ENCODE data around the gene PRPF38B. TPM values are rescaled to one million over a fixed set of nuclear protein-coding genes. Genes with fewer than 3 reads are reported as not detected.

The PRPF38B gene
- total and polyA plus RNA-seq, 7 donors = 13.8 to 31.3 (median 25.0) TPM

DNA sequence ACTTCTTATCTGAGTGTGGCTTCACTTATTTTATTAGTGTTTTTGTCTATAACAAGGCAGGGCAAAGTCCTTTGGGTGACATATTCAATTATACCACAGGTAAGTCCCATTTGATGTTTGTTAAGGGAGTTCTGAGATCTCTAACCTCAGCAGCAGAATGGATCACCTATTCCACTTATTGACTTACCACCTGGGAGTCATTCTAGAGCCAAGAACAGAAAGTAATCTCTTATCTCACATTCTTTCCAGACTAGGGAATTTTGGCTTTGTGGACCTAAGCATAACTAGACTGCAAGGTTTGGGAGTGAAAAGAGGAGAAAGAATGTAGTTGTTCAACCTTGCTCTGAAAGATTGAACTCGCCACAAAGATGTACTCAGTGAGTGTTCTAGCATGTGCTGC is 33.8 kb downstream of the PRPF38B start:
- Histone ChIP-seq H3K4me3 (no peak overlapping the region), H3K9me3 (no peaks in the 10 kb centered on the region), H3K27ac (no peak overlapping the region), H3K27me3 (no peaks in the 10 kb centered on the region), H3K4me1 (peaks cover 0 to 7% (median 0%) of the 10 kb centered on the region in 4 donors), H3K36me3 (no peaks in the 10 kb centered on the region)
- intact Hi-C loops (cut with DNase I) = no loop called here
- 38 to 71% methylated on average over 1 of the region's 1 CpG for WGBS, 2 donors
- DNase-seq = no peak
- TF ChIP-seq POLR2A (IDR thresholded peaks at IDR 0.05) = no peak
- TF ChIP-seq EP300 (IDR thresholded peaks at IDR 0.05) = no peak
- TF ChIP-seq, protein P1, sequence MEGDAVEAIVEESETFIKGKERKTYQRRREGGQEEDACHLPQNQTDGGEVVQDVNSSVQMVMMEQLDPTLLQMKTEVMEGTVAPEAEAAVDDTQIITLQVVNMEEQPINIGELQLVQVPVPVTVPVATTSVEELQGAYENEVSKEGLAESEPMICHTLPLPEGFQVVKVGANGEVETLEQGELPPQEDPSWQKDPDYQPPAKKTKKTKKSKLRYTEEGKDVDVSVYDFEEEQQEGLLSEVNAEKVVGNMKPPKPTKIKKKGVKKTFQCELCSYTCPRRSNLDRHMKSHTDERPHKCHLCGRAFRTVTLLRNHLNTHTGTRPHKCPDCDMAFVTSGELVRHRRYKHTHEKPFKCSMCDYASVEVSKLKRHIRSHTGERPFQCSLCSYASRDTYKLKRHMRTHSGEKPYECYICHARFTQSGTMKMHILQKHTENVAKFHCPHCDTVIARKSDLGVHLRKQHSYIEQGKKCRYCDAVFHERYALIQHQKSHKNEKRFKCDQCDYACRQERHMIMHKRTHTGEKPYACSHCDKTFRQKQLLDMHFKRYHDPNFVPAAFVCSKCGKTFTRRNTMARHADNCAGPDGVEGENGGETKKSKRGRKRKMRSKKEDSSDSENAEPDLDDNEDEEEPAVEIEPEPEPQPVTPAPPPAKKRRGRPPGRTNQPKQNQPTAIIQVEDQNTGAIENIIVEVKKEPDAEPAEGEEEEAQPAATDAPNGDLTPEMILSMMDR (IDR thresholded peaks at IDR 0.05) = no peak
- no peak for TF ChIP-seq POLR2AphosphoS5 (IDR thresholded peaks at IDR 0.05)

DNA sequence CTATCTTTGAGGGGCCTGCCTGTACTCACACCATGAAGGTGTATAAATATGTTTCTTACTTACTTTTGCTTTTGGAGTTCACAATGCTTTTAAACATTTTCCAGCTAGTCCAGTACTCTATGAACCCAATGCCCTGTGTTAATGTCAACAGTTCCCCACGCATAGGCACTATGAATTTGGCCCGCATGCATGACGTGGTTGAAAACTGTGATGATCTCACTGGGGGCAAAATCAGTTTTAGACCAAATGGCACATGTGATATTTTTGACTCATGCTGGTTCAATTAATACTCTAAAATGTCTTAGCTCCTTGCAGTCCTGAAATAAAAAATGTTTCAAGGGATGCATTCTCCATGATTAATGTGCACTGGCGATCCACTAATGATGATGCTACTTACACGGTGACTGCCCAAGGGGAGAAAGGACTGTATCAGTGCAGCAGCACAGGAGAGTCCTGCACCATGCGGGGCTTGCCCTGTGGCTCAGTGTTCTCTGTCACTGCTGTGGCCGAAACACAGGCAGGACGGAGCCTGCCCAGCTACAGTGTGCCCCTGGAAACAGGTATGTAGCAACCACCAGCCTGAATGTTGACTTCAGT is 36.3 kb downstream of the PRPF38B start:
- H3K4me1 ChIP-seq = no peaks in the 10 kb centered on the region
- no peak overlapping the region for H3K4me3 ChIP-seq
- TF ChIP-seq, protein P1 (IDR thresholded peaks at IDR 0.05) = no peak
- TF ChIP-seq POLR2A (IDR thresholded peaks at IDR 0.05) (no peak), POLR2AphosphoS5 (IDR thresholded peaks at IDR 0.05) (no peak), EP300 (IDR thresholded peaks at IDR 0.05) (no peak)
- H3K27ac ChIP-seq = no peak overlapping the region
- H3K36me3 ChIP-seq = no peaks in the 10 kb centered on the region
- intact Hi-C loops (cut with DNase I) = no loop called here
- 86 to 95% methylated on average over 8 of the region's 8 CpGs for WGBS, 2 donors
- H3K27me3 ChIP-seq = no peaks in the 10 kb centered on the region
- H3K9me3 ChIP-seq = no peaks in the 10 kb centered on the region
- DNase-seq = no peak

DNA sequence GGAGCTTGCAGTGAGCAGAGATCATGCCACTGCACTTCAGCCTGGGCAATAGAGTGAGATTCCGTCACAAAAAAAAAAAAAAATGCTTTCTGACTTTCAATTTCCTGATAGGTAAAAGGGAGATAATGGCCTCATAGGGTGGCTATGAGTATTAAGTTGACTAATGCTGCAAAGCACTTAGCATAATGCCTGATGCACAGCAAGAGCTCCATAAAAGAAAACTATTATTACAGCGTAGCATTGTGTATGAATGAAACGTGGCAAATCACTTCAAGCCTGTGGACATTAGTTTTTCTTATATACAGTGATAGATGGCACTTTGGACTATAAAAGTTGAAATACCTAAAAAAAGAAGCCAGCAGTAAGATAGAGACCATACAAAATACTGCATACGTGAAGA is 37.4 kb downstream of the PRPF38B start:
- H3K27ac ChIP-seq = no peak overlapping the region
- H3K36me3 ChIP-seq = no peaks in the 10 kb centered on the region
- no peaks in the 10 kb centered on the region for H3K4me1 ChIP-seq
- TF ChIP-seq POLR2A (IDR thresholded peaks at IDR 0.05) (no peak), EP300 (IDR thresholded peaks at IDR 0.05) (no peak), POLR2AphosphoS5 (IDR thresholded peaks at IDR 0.05) (no peak)
- TF ChIP-seq, protein P1 (IDR thresholded peaks at IDR 0.05) = no peak
- WGBS, 2 donors = 93 to 95% methylated on average over 4 of the region's 4 CpGs
- intact Hi-C loops (cut with DNase I) = no loop called here
- H3K9me3 ChIP-seq = no peaks in the 10 kb centered on the region
- H3K4me3 ChIP-seq = no peak overlapping the region
- no peaks in the 10 kb centered on the region for H3K27me3 ChIP-seq
- DNase-seq = no peak

DNA sequence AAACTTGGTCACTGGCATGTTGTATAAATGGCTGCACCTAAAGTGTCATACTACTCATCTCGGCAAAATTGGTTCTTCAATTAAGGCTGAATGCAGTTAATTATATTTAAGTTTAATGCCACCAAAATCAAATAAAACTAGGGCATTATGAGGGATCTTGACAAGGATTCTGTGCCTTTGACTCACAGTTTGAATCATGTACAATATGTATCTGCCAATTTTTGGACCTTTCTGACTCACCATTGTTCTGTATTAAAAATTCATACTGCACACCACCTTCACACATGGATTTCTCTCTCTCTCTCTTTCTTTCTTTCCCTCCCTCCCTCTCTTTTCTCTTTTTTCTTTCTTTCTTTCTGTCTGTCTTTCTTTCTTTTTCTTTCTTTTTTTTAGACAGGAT is 40.3 kb downstream of the PRPF38B start:
- Histone ChIP-seq H3K4me3 (no peak overlapping the region), H3K27ac (no peak overlapping the region), H3K9me3 (no peaks in the 10 kb centered on the region), H3K27me3 (no peaks in the 10 kb centered on the region), H3K36me3 (no peaks in the 10 kb centered on the region), H3K4me1 (no peaks in the 10 kb centered on the region)
- 91 to 97% methylated on average over 1 of the region's 1 CpG for WGBS, 2 donors
- intact Hi-C loops (cut with DNase I) = no loop called here
- TF ChIP-seq, protein P1 (IDR thresholded peaks at IDR 0.05) = no peak
- TF ChIP-seq POLR2A (IDR thresholded peaks at IDR 0.05) (no peak), EP300 (IDR thresholded peaks at IDR 0.05) (no peak), POLR2AphosphoS5 (IDR thresholded peaks at IDR 0.05) (no peak)
- no peak for DNase-seq
